Measurements from ENCODE around the gene EPC1. TPM values are rescaled to one million over a fixed set of nuclear protein-coding genes. Genes with fewer than 3 reads are reported as not detected.

Gene EPC1
- total and polyA plus RNA-seq, 9 donors, result 32.5 to 42.5 (median 38.0) TPM

- Histone ChIP-seq H3K27ac (ENCODE audit: low read length) (no peak overlapping the region), H3K9me3 (replicated peaks; ENCODE audit: control insufficient read depth, low read depth, low read length) (no peaks in the 10 kb centered on the region), H3K4me3 (ENCODE audit: low read length) (no peak overlapping the region), H3K4me1 (ENCODE audit: control insufficient read depth, insufficient read depth, low read length) (peaks cover 2% of the 10 kb centered on the region), H3K27me3 (ENCODE audit: control insufficient read depth, insufficient read depth, low read length) (no peaks in the 10 kb centered on the region), H3K36me3 (ENCODE audit: control insufficient read depth, insufficient read depth, low read length) (peaks cover under 1% of the 10 kb centered on the region)
- no peak for DNase-seq
- WGBS (ENCODE audit: insufficient coverage), result 83% methylated on average over 1 of the region's 4 CpGs
Observed at GRCh38 chr10:32326680-32327363, 20.1 kb downstream of the EPC1 start.

- H3K27me3 ChIP-seq (ENCODE audit: control insufficient read depth, insufficient read depth, low read length), result no peaks in the 10 kb centered on the region
- no CpG with 5 or more reads among the region's 4 CpGs for WGBS (ENCODE audit: insufficient coverage)
- no peak for DNase-seq
- no peak overlapping the region for H3K27ac ChIP-seq (ENCODE audit: low read length)
- H3K4me1 ChIP-seq (ENCODE audit: control insufficient read depth, insufficient read depth, low read length), result peaks cover 5% of the 10 kb centered on the region
- H3K36me3 ChIP-seq (ENCODE audit: control insufficient read depth, insufficient read depth, low read length), result peaks cover 5% of the 10 kb centered on the region
- no peaks in the 10 kb centered on the region for H3K9me3 ChIP-seq (replicated peaks; ENCODE audit: control insufficient read depth, low read depth, low read length)
- H3K4me3 ChIP-seq (ENCODE audit: low read length), result no peak overlapping the region
Observed at GRCh38 chr10:32326119-32326518, 20.8 kb downstream of the EPC1 start.

DNA sequence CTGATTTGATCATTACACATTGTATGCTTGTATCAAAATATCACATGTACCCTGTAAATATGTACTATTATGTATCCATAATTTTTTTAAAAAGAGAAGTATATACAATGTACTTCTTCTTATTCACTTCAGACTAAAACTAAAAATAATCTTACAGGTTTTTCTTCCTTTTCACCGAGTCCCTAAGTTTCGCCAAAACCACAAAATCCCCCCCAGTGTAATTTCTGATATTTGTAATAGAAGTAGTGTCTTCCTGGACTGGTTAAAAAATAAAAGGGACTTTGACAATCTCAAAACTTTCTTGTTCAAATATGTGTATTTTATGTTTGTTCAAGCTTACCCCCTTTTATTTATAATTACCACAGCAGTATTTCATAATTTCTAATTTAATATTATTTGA, 23.9 kb downstream of the EPC1 start:
- peaks cover 5% of the 10 kb centered on the region for H3K36me3 ChIP-seq (ENCODE audit: control insufficient read depth, insufficient read depth, low read length)
- peaks cover 8% of the 10 kb centered on the region for H3K4me1 ChIP-seq (ENCODE audit: control insufficient read depth, insufficient read depth, low read length)
- DNase-seq, result no peak
- WGBS (ENCODE audit: insufficient coverage), result no CpG with 5 or more reads among the region's 2 CpGs
- no peaks in the 10 kb centered on the region for H3K9me3 ChIP-seq (replicated peaks; ENCODE audit: control insufficient read depth, low read depth, low read length)
- no peak overlapping the region for H3K4me3 ChIP-seq (ENCODE audit: low read length)
- no peak overlapping the region for H3K27ac ChIP-seq (ENCODE audit: low read length)
- no peaks in the 10 kb centered on the region for H3K27me3 ChIP-seq (ENCODE audit: control insufficient read depth, insufficient read depth, low read length)

DNA sequence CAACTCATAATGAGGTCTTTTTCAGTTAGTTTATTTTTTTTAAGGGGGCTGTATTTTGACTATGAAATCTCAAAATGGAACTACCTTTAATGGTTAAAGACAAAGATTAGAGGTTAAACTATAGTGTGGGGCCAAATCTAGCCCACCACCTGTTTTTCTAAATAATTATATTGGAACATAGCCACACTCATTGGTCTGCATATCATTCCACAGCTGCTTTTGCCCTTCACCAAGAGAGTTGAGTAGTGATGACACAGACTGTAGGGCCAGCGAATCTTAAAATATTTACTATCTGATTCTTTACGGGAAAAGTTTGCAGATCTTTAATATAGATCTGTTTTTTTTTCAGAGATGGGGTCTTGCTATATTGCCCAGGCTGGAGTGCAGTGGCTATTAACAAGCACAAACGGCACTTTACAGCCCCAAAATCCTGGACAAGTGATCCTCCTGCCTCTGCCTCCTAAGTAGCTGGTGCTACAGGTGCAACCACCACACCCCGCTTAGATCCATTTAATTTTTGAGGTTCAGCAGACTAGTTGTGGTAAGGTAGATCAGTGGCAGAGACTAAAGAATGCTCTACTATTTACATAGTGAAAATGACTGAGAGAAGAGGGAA, 25.8 kb downstream of the EPC1 start:
- peaks cover 5% of the 10 kb centered on the region for H3K36me3 ChIP-seq (ENCODE audit: control insufficient read depth, insufficient read depth, low read length)
- DNase-seq, result no peak
- no peaks in the 10 kb centered on the region for H3K9me3 ChIP-seq (replicated peaks; ENCODE audit: control insufficient read depth, low read depth, low read length)
- no CpG with 5 or more reads among the region's 4 CpGs for WGBS (ENCODE audit: insufficient coverage)
- H3K4me3 ChIP-seq (ENCODE audit: low read length), result no peak overlapping the region
- no peaks in the 10 kb centered on the region for H3K27me3 ChIP-seq (ENCODE audit: control insufficient read depth, insufficient read depth, low read length)
- no peak overlapping the region for H3K27ac ChIP-seq (ENCODE audit: low read length)
- peaks cover 7% of the 10 kb centered on the region for H3K4me1 ChIP-seq (ENCODE audit: control insufficient read depth, insufficient read depth, low read length)

GRCh38 chr10:32318476-32318896, 28.5 kb downstream of the EPC1 start:
- 78% methylated on average over 4 of the region's 4 CpGs for WGBS (ENCODE audit: insufficient coverage)
- peaks cover 5% of the 10 kb centered on the region for H3K36me3 ChIP-seq (ENCODE audit: control insufficient read depth, insufficient read depth, low read length)
- DNase-seq, result peak; percentile 55
- H3K27ac ChIP-seq (ENCODE audit: low read length), result no peak overlapping the region
- no peak overlapping the region for H3K4me3 ChIP-seq (ENCODE audit: low read length)
- no peaks in the 10 kb centered on the region for H3K27me3 ChIP-seq (ENCODE audit: control insufficient read depth, insufficient read depth, low read length)
- H3K9me3 ChIP-seq (replicated peaks; ENCODE audit: control insufficient read depth, low read depth, low read length), result no peaks in the 10 kb centered on the region
- peaks cover 6% of the 10 kb centered on the region for H3K4me1 ChIP-seq (ENCODE audit: control insufficient read depth, insufficient read depth, low read length)

GRCh38 chr10:32317795-32318357, 29.1 kb downstream of the EPC1 start:
- whole genome bisulfite sequencing (ENCODE audit: insufficient coverage), result no CpG with 5 or more reads among the region's 6 CpGs
- peaks cover 5% of the 10 kb centered on the region for H3K36me3 ChIP-seq (ENCODE audit: control insufficient read depth, insufficient read depth, low read length)
- no peak overlapping the region for H3K27ac ChIP-seq (ENCODE audit: low read length)
- H3K27me3 ChIP-seq (ENCODE audit: control insufficient read depth, insufficient read depth, low read length), result no peaks in the 10 kb centered on the region
- peaks cover 6% of the 10 kb centered on the region for H3K4me1 ChIP-seq (ENCODE audit: control insufficient read depth, insufficient read depth, low read length)
- no peaks in the 10 kb centered on the region for H3K9me3 ChIP-seq (replicated peaks; ENCODE audit: control insufficient read depth, low read depth, low read length)
- peak; percentile 18 for DNase-seq
- H3K4me3 ChIP-seq (ENCODE audit: low read length), result no peak overlapping the region

DNA sequence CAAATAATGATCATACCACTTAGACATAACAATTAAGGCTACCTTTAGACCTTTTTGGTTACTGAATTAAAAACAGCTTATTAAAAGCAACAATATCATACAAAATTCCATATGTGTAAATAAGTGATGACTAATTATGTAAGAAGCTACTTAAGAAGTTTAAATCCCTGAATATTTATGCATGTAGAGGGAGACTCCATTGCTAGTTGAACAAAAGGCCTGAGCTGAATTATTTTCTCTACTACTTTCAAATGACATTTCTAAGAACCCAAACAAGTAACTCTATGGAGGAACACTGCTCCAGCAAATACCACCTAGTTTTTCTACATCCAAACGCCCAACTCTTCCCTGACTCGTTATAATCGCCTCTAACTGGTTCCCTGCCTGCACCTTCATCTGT, 31.5 kb downstream of the EPC1 start:
- Histone ChIP-seq H3K27me3 (ENCODE audit: control insufficient read depth, insufficient read depth, low read length) (no peaks in the 10 kb centered on the region), H3K36me3 (ENCODE audit: control insufficient read depth, insufficient read depth, low read length) (peaks cover 3% of the 10 kb centered on the region), H3K27ac (ENCODE audit: low read length) (no peak overlapping the region), H3K9me3 (replicated peaks; ENCODE audit: control insufficient read depth, low read depth, low read length) (no peaks in the 10 kb centered on the region), H3K4me1 (ENCODE audit: control insufficient read depth, insufficient read depth, low read length) (peaks cover 4% of the 10 kb centered on the region), H3K4me3 (ENCODE audit: low read length) (no peak overlapping the region)
- WGBS (ENCODE audit: insufficient coverage), result 79% methylated on average over 3 of the region's 3 CpGs
- no peak for DNase-seq

DNA sequence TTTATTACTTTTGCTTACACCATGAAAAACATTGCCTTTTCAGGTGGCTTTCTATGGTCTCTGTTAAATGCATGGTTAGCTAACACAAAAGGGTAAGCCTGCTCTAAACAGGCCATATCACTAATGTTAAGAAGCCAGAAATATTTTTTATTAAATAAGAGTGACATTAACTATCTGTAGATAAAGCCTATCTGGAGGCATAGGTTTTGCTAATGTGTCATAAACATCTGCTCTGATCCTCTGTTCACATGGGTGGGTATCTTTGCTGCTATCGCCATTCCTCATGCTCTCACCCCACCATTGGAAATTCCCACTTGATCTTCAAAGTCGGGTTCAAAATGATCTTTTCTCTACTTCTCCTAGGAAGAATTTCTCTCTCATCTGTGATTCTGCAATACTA, 32.4 kb downstream of the EPC1 start:
- no CpG with 5 or more reads among the region's 2 CpGs for WGBS (ENCODE audit: insufficient coverage)
- DNase-seq, result no peak
- Histone ChIP-seq H3K4me1 (ENCODE audit: control insufficient read depth, insufficient read depth, low read length) (peaks cover 4% of the 10 kb centered on the region), H3K27ac (ENCODE audit: low read length) (no peak overlapping the region), H3K36me3 (ENCODE audit: control insufficient read depth, insufficient read depth, low read length) (peaks cover 3% of the 10 kb centered on the region), H3K9me3 (replicated peaks; ENCODE audit: control insufficient read depth, low read depth, low read length) (no peaks in the 10 kb centered on the region), H3K27me3 (ENCODE audit: control insufficient read depth, insufficient read depth, low read length) (no peaks in the 10 kb centered on the region), H3K4me3 (ENCODE audit: low read length) (no peak overlapping the region)

DNA sequence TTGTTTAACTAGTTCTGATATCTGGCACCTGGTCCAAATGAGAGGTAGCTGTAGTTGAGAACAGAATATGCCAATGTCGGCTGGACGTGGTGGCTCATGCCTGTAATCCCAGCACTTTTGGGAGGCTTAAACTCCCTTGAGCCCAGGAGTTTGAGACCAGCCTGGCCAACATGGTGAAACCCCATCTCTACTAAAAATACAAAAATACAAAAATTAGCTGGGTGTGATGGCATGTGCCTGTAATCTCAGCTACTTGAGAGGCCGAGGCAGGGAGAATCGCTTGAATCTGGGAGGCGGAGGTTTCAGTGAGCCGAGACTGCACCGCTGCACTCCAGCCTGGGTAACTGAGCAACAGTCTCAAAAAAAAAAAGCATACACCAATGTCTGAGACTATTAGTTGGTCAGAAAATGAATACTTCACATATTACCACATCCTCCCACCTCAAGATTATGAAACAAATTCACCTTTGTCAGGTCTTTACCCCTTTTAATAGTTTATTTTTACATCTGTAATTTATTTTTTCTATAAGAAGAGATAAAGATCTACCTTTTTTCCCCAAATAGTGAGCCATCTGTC, 38.8 kb downstream of the EPC1 start:
- Histone ChIP-seq H3K9me3 (replicated peaks; ENCODE audit: control insufficient read depth, low read depth, low read length) (no peaks in the 10 kb centered on the region), H3K4me3 (ENCODE audit: low read length) (no peak overlapping the region), H3K36me3 (ENCODE audit: control insufficient read depth, insufficient read depth, low read length) (peaks cover 9% of the 10 kb centered on the region), H3K27me3 (ENCODE audit: control insufficient read depth, insufficient read depth, low read length) (no peaks in the 10 kb centered on the region), H3K4me1 (ENCODE audit: control insufficient read depth, insufficient read depth, low read length) (peaks cover 2% of the 10 kb centered on the region), H3K27ac (ENCODE audit: low read length) (no peak overlapping the region)
- 100% methylated on average over 1 of the region's 7 CpGs for WGBS (ENCODE audit: insufficient coverage)
- DNase-seq, result no peak

DNA sequence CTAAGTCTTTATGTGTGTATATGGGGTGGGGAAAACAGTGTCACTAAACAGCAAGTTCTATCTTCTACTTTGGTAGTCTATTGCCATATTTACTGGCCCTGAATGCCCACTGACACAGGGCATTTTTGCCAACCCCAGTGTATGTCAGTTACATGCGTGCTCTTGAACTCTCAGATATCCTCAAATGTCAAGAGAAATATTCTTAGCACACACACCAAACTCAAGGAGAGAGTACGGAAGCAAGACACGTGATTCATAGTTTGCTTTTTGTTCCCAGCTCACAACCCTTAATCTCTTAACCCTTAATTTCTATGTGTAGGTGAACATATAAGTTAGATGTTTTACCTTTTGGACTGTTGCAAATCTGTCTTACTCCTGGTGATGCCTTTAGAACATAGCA, 39.3 kb downstream of the EPC1 start:
- no peak overlapping the region for H3K27ac ChIP-seq (ENCODE audit: low read length)
- DNase-seq, result no peak
- H3K4me1 ChIP-seq (ENCODE audit: control insufficient read depth, insufficient read depth, low read length), result peaks cover 2% of the 10 kb centered on the region
- 100% methylated on average over 1 of the region's 3 CpGs for WGBS (ENCODE audit: insufficient coverage)
- no peaks in the 10 kb centered on the region for H3K9me3 ChIP-seq (replicated peaks; ENCODE audit: control insufficient read depth, low read depth, low read length)
- peaks cover 9% of the 10 kb centered on the region for H3K36me3 ChIP-seq (ENCODE audit: control insufficient read depth, insufficient read depth, low read length)
- no peaks in the 10 kb centered on the region for H3K27me3 ChIP-seq (ENCODE audit: control insufficient read depth, insufficient read depth, low read length)
- no peak overlapping the region for H3K4me3 ChIP-seq (ENCODE audit: low read length)
